ENCODE measurements around the gene ATP5F1D.

The ATP5F1D gene

GRCh38 chr19:1274081-1274851 lies 32.7 kb downstream of the ATP5F1D start:
- no peak for DNase-seq (ENCODE audit: low read depth)

GRCh38 chr19:1274852-1275259 lies 33.3 kb downstream of the ATP5F1D start:
- peak overlapping the region; percentile 28 for H3K4me3 ChIP-seq (ENCODE audit: low read depth, low read length)
- no peak for TF ChIP-seq CTCF (IDR thresholded peaks at IDR 0.05; ENCODE audit: low read depth, low read length)
- no peak for TF ChIP-seq MYC (IDR thresholded peaks at IDR 0.05; ENCODE audit: low read depth, low read length)
- no peak for TF ChIP-seq MAX (IDR thresholded peaks at IDR 0.05; ENCODE audit: low read depth, low read length)
- TF ChIP-seq POLR2A (IDR thresholded peaks at IDR 0.05; ENCODE audit: extremely low read depth, insufficient read length): no peak
- no peak for DNase-seq (ENCODE audit: low read depth)

More at GRCh38 chr19:1274081-1274851, 32.7 kb downstream of the ATP5F1D start:
- TF ChIP-seq MYC (IDR thresholded peaks at IDR 0.05; ENCODE audit: low read depth, low read length) (no peak), MAX (IDR thresholded peaks at IDR 0.05; ENCODE audit: low read depth, low read length) (no peak), POLR2A (IDR thresholded peaks at IDR 0.05; ENCODE audit: extremely low read depth, insufficient read length) (no peak), CTCF (IDR thresholded peaks at IDR 0.05; ENCODE audit: low read depth, low read length) (no peak)
- H3K4me3 ChIP-seq (ENCODE audit: low read depth, low read length): no peak overlapping the region

- peak; percentile 84 for TF ChIP-seq MYC (IDR thresholded peaks at IDR 0.05; ENCODE audit: low read depth, low read length)
- peak; percentile 96 for TF ChIP-seq MAX (IDR thresholded peaks at IDR 0.05; ENCODE audit: low read depth, low read length)
- TF ChIP-seq POLR2A (IDR thresholded peaks at IDR 0.05; ENCODE audit: extremely low read depth, insufficient read length): peak; percentile 64
- no peak for TF ChIP-seq CTCF (IDR thresholded peaks at IDR 0.05; ENCODE audit: low read depth, low read length)
- H3K4me3 ChIP-seq (ENCODE audit: low read depth, low read length): peak within 1 kb of the TSS; percentile 64
- DNase-seq (ENCODE audit: low read depth): peak; percentile 95
These were observed 33.9 kb downstream of the ATP5F1D start, which contains the start of gene FAM174C for GRCh38 chr19:1275260-1275975. Gene FAM174C, plus strand, starts transcription at chr19:1275530. Its CDS starts 20 bp downstream, at chr19:1275550.

GRCh38 chr19:1275976-1276627 lies 34.6 kb downstream of the ATP5F1D start:
- no peak for DNase-seq (ENCODE audit: low read depth)
- peak overlapping the region; percentile 64 for H3K4me3 ChIP-seq (ENCODE audit: low read depth, low read length)

More at GRCh38 chr19:1275976-1276627, 34.6 kb downstream of the ATP5F1D start:
- TF ChIP-seq CTCF (IDR thresholded peaks at IDR 0.05; ENCODE audit: low read depth, low read length) (no peak), MYC (IDR thresholded peaks at IDR 0.05; ENCODE audit: low read depth, low read length) (no peak; the same call in 1 of the 2 replicates), MAX (IDR thresholded peaks at IDR 0.05; ENCODE audit: low read depth, low read length) (no peak), POLR2A (IDR thresholded peaks at IDR 0.05; ENCODE audit: extremely low read depth, insufficient read length) (no peak)

Measured in NB4 (cell line).